ENCODE results near the gene TNFRSF12A.

Gene TNFRSF12A

DNA sequence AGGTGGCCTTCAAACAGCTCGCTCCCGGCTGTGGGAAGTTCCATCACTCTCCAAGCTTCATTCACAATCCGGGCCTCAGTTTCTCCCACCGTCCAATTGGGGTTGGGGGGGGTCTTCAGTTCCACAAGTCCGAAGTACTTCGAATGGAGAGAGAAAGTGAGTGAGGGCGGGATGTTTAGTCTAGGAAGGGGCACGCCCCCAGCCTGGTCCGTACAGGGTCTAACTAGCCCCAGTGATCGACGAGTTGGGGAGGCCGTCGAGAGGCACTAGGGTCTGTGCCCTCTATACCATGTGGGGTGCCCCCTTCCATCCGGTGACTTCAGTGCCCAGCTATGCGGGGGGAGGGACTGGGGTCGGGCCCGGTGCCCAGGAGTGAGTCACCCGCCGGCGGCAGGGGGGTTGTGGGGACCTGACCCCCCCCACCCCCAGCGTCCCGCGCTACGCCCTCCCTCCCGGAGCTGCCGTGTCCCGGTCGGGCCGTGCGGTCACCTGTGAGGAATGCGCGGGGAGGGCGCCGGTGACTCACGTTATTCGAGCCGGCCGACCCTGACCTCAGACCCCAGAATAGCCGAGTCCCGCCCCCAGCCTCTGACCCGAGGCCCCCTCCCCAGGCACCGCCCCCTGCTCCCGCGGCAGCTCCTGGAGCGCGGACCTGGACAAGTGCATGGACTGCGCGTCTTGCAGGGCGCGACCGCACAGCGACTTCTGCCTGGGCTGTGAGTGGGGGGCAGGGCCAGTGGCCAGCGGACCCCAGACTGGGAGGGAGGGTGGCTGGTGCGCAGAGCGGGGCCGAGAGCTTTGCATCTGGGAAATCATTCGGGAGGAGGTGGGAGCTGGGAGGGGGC lies 658 bp downstream of the TNFRSF12A start (continued):
- TF ChIP-seq PRDM10 (tag by site-specific recombination; IDR thresholded peaks at IDR 0.05) (peak; percentile 75), ZNF600 (tag by site-specific recombination; IDR thresholded peaks at IDR 0.05) (peak; percentile 23; the same call in 1 of the 2 replicates), ZNF175 (tag by site-specific recombination; IDR thresholded peaks at IDR 0.05) (no peak), SCRT2 (tag by site-specific recombination; IDR thresholded peaks at IDR 0.05) (peak; percentile 36; the same call in 1 of the 2 replicates), ZNF623 (tag by site-specific recombination; IDR thresholded peaks at IDR 0.05) (peak; percentile 22; the same call in 1 of the 2 replicates), ZNF768 (tag by site-specific recombination; IDR thresholded peaks at IDR 0.05) (no peak), ZNF19 (tag by site-specific recombination; IDR thresholded peaks at IDR 0.05; ENCODE audit: low read depth) (no peak), ZNF266 (tag by site-specific recombination; IDR thresholded peaks at IDR 0.05; ENCODE audit: low read depth) (no peak), ZNF132 (tag by site-specific recombination; IDR thresholded peaks at IDR 0.05; ENCODE audit: borderline replicate concordance) (no peak), ZBTB48 (tag by site-specific recombination; IDR thresholded peaks at IDR 0.05) (peak; percentile 35; the same call in 1 of the 2 replicates), ZNF423 (tag by site-specific recombination; IDR thresholded peaks at IDR 0.05) (no peak), SP2 (tag by site-specific recombination; IDR thresholded peaks at IDR 0.05) (no peak; the same call in 1 of the 2 replicates), ZNF76 (tag by site-specific recombination; IDR thresholded peaks at IDR 0.05; ENCODE audit: borderline replicate concordance, low read depth) (peak; percentile 74; the same call in 1 of the 2 replicates), FEZF1 (tag by site-specific recombination; IDR thresholded peaks at IDR 0.05) (no peak), HOXA7 (CRISPR knock-in tag; IDR thresholded peaks at IDR 0.05; ENCODE audit: borderline replicate concordance) (no peak), ZNF350 (tag by site-specific recombination; IDR thresholded peaks at IDR 0.05) (no peak), KLF7 (tag by site-specific recombination; IDR thresholded peaks at IDR 0.05; ENCODE audit: borderline replicate concordance) (no peak), ZFP37 (tag by site-specific recombination; IDR thresholded peaks at IDR 0.05) (peak; percentile 63), ZNF513 (tag by site-specific recombination; IDR thresholded peaks at IDR 0.05) (0 out of 2 replicates have a peak, but pooled peaks have one; percentile 14), ZIC2 (tag by site-specific recombination; IDR thresholded peaks at IDR 0.05) (peak; percentile 74), ZNF221 (tag by site-specific recombination; IDR thresholded peaks at IDR 0.05; ENCODE audit: borderline replicate concordance) (no peak), KLF1 (tag by site-specific recombination; IDR thresholded peaks at IDR 0.05) (peak; percentile 88), ZNF701 (tag by site-specific recombination; IDR thresholded peaks at IDR 0.05) (no peak), ZNF394 (tag by site-specific recombination; IDR thresholded peaks at IDR 0.05; ENCODE audit: borderline replicate concordance) (peak; percentile 69), ZNF501 (tag by site-specific recombination; IDR thresholded peaks at IDR 0.05) (no peak), KLF16 (tag by site-specific recombination; IDR thresholded peaks at IDR 0.05) (peak; percentile 93), ZNF549 (tag by site-specific recombination; IDR thresholded peaks at IDR 0.05) (no peak), ZNF311 (tag by site-specific recombination; IDR thresholded peaks at IDR 0.05; ENCODE audit: borderline replicate concordance) (no peak), ZNF626 (tag by site-specific recombination; IDR thresholded peaks at IDR 0.05) (no peak), ZNF677 (tag by site-specific recombination; IDR thresholded peaks at IDR 0.05) (no peak), ZNF114 (tag by site-specific recombination; IDR thresholded peaks at IDR 0.05) (no peak)
- TF ChIP-seq, protein P1, sequence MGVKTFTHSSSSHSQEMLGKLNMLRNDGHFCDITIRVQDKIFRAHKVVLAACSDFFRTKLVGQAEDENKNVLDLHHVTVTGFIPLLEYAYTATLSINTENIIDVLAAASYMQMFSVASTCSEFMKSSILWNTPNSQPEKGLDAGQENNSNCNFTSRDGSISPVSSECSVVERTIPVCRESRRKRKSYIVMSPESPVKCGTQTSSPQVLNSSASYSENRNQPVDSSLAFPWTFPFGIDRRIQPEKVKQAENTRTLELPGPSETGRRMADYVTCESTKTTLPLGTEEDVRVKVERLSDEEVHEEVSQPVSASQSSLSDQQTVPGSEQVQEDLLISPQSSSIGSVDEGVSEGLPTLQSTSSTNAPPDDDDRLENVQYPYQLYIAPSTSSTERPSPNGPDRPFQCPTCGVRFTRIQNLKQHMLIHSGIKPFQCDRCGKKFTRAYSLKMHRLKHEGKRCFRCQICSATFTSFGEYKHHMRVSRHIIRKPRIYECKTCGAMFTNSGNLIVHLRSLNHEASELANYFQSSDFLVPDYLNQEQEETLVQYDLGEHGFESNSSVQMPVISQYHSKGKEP (tag by site-specific recombination; IDR thresholded peaks at IDR 0.05): no peak
- TF ChIP-seq, protein P2, sequence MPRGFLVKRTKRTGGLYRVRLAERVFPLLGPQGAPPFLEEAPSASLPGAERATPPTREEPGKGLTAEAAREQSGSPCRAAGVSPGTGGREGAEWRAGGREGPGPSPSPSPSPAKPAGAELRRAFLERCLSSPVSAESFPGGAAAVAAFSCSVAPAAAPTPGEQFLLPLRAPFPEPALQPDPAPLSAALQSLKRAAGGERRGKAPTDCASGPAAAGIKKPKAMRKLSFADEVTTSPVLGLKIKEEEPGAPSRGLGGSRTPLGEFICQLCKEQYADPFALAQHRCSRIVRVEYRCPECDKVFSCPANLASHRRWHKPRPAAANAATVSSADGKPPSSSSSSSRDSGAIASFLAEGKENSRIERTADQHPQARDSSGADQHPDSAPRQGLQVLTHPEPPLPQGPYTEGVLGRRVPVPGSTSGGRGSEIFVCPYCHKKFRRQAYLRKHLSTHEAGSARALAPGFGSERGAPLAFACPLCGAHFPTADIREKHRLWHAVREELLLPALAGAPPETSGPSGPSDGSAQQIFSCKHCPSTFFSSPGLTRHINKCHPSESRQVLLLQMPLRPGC (tag by site-specific recombination; IDR thresholded peaks at IDR 0.05): peak; percentile 89
